GM21447 (cell line): ENCODE measurements around the gene CDH4.

Experiments
- ATAC-seq: cut with Tn5 transposase; IDR thresholded peaks from one replicate; pipeline ENCODE4 v1.9.1; 2021; ENCODE audit not compliant: unreplicated experiment

CDH4 gene

DNA sequence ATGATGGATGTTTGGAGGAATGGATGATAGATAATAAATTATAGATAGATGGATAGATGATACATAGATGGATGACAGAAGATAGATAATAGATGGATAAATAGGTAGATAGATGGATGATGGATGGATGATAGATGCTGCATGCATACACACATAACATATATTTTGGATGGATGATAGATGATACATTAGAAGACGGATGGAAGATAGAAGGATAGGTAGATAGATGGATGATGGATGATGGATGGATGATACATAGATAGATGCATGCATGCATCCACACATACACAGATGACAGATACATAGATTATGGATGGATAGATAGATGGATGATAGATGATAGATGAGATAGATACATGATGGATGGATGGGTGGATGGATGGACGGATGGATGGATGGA lies 425.9 kb downstream of the CDH4 start:
- ATAC-seq: no peak

DNA sequence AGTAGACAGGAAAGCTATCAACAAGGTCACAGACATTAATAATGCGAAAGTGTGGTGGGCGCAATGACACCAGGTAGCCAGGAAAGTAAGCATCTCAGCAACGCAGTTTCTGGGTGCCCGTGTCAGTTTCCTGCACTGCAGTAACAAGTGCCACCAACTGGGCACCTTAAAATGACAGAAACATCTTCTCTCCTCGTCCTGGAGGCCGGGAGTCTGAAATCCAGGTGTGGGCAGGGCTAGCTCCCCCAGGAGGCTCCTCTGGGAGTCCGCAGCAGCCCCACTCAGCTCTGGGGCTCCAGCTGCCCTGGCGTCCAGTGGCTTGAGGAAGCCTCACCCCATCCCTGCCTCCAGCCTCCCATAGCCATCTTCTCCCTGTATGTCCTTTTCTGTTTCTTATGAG lies 426.4 kb downstream of the CDH4 start:
- no peak for ATAC-seq

- no peak for ATAC-seq
Observed at GRCh38 chr20:61679473-61679872, 427.4 kb downstream of the CDH4 start.

DNA sequence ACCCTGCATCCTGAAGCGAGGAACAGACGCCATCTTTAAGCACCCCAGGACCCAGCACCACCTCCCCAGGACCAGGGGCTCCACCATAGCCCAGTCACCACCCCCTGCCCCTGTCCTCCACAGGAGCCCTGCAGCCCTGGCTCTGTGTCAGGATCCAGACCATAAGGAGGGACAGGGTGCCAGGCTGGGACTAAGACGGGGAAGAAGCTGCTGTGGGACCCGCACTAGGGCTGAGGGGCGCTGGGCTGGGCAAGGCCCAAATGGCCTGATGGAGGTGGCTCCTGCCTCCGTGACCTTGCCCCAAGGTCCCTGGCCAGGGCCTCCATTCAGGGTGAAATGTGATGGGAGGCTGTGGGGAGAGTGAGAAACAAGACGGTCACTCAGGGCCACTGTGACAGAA lies 428.0 kb downstream of the CDH4 start:
- ATAC-seq: no peak

- ATAC-seq: no peak
Observed at GRCh38 chr20:61682114-61682995, 430.3 kb downstream of the CDH4 start.

DNA sequence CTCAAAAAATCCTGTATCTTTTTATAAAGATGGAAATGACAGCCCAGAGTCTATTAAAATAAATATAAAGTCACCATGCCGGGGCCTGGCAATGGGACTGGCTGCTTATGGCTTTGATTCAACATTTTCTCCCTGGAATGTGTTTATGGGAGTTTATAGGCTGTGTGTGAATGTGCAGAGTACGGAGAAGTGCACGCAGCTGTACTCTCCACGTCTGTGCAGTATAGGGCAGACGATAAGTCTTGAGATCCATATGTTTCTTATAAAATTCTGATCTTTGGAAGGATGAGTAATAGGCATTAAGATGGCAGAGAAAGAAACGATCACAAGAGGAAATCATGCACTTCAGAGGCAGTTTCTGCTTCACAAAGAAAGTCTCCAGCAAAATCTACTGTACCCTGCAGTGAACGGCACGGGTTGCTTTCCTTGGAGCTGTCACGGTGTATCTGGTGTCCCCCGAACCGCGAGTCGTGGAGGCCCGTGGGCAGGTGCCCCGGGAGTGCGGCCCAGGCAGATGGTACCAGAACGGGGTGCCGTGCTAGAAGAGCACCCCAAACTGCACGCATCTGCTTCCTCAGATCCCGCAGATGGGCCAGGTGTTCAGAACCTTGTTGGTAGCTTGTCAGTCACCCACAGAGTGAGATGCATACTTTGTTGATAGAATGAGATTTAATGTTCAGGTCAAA lies 431.1 kb downstream of the CDH4 start:
- ATAC-seq: no peak

DNA sequence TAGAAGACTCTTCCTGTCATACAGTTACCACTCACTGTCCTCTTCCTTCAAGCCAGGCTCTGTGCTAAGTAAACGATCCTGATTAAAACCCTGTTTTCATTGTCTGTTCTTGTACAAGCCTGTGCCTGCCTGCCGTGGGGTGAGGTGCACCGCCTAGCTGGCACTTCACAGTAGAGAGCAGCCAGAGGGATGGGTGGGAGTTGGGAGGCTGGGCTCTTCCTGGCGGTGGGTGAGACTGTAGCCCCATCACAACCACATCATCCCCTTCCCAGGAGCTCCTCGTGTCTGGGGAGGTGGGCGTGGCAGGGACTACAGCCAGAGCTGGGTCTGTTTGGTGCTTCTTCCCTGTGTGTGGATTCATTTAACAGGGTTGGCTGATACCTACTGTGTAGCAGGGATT lies 431.7 kb downstream of the CDH4 start:
- no peak for ATAC-seq

- ATAC-seq: no peak
Observed at GRCh38 chr20:61684136-61684535, 432.1 kb downstream of the CDH4 start.

GRCh38 chr20:61684583-61685235 lies 432.6 kb downstream of the CDH4 start:
- no peak for ATAC-seq

DNA sequence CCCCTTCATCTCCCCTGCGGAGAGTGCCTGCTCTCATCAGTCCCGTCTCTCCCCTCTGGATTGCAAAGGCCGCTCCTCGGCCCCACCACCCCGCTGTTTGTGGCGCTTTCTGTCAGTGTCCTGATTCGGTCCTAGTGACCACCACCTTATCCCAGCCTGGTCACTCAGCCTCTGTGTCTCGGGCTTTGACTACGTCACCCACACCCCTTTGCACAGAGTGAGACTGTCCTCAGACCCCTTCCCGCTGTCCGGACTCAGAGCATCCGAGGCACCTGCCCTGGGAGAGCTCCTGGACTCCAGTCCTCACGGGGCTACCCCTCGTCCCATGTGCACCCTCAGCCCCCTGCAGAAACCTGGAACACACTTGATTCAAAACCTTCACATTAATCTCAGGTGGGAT lies 433.4 kb downstream of the CDH4 start:
- ATAC-seq: no peak

DNA sequence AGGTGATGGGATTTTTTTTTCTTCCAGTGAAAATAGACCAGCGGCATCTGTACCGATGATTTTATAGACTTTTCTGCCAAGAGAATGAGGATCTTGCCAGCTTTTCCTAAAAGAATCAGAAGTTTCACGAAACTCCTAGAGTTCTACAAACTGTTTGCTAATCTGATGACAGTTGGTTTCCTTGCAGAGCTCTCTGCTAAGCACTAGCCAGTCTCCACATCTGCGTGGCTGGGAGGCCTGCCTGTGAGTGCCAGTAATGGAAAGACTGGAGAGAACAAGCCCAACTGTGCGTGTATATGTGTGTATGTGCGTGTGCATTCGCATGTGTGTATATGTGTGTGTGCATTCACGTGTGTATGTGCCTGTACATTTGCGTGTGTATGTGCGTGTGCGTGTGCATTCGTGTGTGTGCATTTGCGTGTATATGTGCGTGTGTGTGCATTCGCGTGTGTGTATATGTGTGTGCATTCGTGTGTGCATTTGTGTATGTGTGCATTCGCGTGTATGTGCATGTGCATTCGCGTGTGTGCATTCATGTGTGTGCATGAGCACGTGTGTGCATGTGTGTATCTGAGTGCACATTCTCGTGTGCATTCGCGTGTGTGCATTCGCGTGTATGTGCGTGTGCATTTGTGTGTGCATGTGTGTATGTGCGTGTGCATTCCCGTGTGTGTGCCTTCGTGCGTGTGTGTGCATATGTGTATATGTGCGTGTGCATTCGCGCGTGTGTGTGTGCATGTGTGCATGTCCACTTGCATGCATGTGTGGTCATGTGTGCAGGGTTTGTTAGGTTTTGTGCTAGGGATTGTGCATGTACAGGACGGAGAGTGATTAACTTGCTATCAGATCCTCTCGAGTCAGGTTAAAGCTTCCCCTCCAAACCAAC lies 434.2 kb downstream of the CDH4 start:
- ATAC-seq: no peak

DNA sequence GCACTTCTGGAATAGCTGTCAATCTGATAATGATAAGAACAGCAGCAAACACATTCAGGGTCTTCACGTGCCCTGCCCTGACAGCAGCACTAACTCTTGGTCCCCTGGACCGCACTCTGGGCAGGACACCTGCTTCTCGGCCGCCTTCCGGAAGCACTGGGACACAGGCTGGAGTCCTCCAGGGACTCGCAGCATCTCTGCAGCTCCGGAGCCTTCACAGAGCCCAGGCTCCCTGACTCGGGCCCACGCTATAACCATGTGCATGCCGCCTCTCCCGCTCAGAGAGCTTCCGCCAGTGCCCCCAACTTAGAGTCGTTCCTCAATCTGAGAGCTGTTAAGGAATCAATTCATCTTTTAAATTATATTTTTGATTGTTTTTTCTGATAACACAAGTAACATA lies 436.4 kb downstream of the CDH4 start:
- ATAC-seq: no peak

GRCh38 chr20:61690150-61690549 lies 438.1 kb downstream of the CDH4 start:
- no peak for ATAC-seq

- no peak for ATAC-seq
Observed at GRCh38 chr20:61690993-61691838, 439.2 kb downstream of the CDH4 start.

DNA sequence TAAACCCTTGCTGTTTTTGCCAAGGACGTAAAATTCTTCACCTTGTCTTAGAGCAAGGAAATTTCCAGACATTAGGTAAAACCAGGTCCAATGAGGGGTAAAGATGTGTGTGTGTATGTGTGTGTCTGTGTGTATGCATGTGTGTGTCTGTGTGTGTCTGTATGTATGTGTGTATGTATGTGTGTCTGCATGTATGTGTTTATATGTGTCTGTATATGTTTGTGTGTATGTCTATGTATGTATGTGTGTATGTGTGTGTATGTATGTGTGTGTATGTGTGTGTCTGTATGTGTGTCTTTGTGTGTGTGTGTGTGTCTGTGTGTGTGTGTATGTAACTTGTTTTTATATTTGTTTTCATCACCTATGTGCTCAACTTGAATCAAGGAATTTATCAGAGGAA lies 439.9 kb downstream of the CDH4 start:
- no peak for ATAC-seq

GRCh38 chr20:61692479-61692878 lies 440.4 kb downstream of the CDH4 start:
- ATAC-seq: no peak

DNA sequence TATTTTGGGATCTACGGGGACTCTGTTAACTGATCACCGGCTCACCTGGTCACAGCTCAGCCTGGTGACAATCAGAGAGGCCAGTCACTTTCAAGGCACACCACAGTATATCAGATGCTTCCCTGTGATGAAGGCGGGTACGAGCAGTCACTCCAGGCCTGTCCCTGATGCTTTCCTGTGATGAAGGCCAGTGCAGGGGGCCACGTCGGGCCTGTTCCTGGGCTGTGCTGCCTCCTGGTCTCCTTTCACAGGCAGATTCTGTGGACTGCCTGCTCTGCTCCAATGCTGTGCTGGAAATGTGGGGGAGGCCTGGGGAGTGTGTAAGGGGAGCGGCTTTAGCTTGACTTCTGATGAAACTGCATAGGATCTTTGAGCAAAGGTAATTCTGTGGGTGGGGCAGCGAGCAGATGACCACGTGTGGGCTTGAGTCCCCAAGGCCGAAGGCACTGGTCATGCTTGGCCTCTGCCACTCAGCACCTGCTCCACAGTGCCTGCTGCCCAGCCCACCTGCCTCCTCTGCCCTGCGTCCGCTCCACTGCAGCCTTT lies 441.1 kb downstream of the CDH4 start:
- ATAC-seq: no peak

GRCh38 chr20:61694682-61695081 lies 442.6 kb downstream of the CDH4 start:
- no peak for ATAC-seq

- no peak for ATAC-seq
Observed at GRCh38 chr20:61695741-61696140, 443.7 kb downstream of the CDH4 start.
